Suprapubic skin (tissue), 4 donors: ENCODE data around the gene GFPT2. TPM values are rescaled to one million over a fixed set of nuclear protein-coding genes. Genes with fewer than 3 reads are reported as not detected.

Experiments
- DNase-seq, 2 donors: peaks; one replicate each; pipeline ENCODE4 v3.0.0-alpha.2; 2019; ENCODE audit warnings: low spot score in 2 of 2
- H3K27ac ChIP-seq: fragments of 200-600 bp; sonication (generic); one replicate; pipeline ENCODE4 v1.5.1; 2019
- H3K27me3 ChIP-seq: fragments of 200-600 bp; sonication (generic); one replicate; pipeline ENCODE4 v1.5.1; 2019
- H3K36me3 ChIP-seq: fragments of 200-600 bp; sonication (generic); one replicate; pipeline ENCODE4 v1.5.1; 2019
- H3K4me1 ChIP-seq: fragments of 200-600 bp; sonication (generic); one replicate; pipeline ENCODE4 v1.5.1; 2019
- H3K4me3 ChIP-seq: fragments of 200-600 bp; sonication (generic); one replicate; pipeline ENCODE4 v1.5.1; 2019; ENCODE audit warnings: mild to moderate bottlenecking
- H3K9me3 ChIP-seq: fragments of 200-600 bp; sonication (generic); one replicate; pipeline ENCODE4 v1.5.1; 2019
- EP300 ChIP-seq: sonication (generic); formaldehyde crosslinking; IDR thresholded peaks from one replicate; pipeline ENCODE4 v1.6.1; 2017; ENCODE audit warnings: antibody characterized with exemption
- POLR2A ChIP-seq, 2 donors: fragments of 450-650 bp; IDR thresholded peaks; one replicate each; pipeline ENCODE4 v1.6.1; 2017; ENCODE audit warnings: antibody characterized with exemption in 2 of 2, mild to moderate bottlenecking in 2 of 2, moderate library complexity in 2 of 2
- POLR2AphosphoS5 ChIP-seq, 3 donors: sonication (generic); formaldehyde crosslinking; IDR thresholded peaks; one replicate each; pipeline ENCODE4 v1.6.1; 2017; ENCODE audit warnings: antibody characterized with exemption in 3 of 3
- WGBS: methylation state at CpG from one replicate; pipeline ENCODE4 v1.1.5; 2018; 5-methylcytosine and 5-hydroxymethylcytosine counted together
- total RNA-seq, 4 donors: library from RNA; depleted of rRNA; stranded (reverse); fragments of >200 nt; gene quantifications; one replicate each; pipeline ENCODE4 v1.1.0, GENCODE V29; 2016
- TF ChIP-seq, protein P1 (sequence below), 2 donors: fragments of 200-600 bp in 1 of 2; fragments of 450-650 bp in 1 of 2; sonication (generic) in 1 of 2; IDR thresholded peaks; one replicate each; pipeline ENCODE4 v1.5.1; 2016 to 2019; ENCODE audit warnings: antibody characterized with exemption in 2 of 2, mild to moderate bottlenecking in 1 of 2, moderate library complexity in 1 of 2

Gene GFPT2
- total RNA-seq, 4 donors from 2014 or later = 2.9 to 6.9 (median 4.3) TPM

DNA sequence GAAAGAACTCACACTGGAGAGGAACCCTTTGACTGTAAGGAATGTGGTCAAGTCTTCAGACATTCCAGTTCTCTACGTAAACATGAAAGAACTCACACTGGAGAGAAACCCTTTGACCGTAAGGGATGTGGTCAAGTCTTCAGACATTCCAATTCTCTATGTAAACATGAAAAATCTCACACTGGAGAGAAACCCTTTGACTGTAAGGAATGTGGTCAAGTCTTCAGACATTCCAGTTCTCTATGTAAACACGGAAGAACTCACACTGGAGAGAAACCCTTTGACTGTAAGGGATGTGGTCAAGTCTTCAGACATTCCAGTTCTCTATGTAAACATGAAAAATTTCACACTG, 93.9 kb downstream of the GFPT2 start:
- peaks cover 98% of the 10 kb centered on the region for H3K36me3 ChIP-seq
- TF ChIP-seq EP300 (no peak), POLR2A (IDR thresholded peaks at IDR 0.05) (no peak), POLR2AphosphoS5 (IDR thresholded peaks at IDR 0.05) (no peak)
- TF ChIP-seq, protein P1, sequence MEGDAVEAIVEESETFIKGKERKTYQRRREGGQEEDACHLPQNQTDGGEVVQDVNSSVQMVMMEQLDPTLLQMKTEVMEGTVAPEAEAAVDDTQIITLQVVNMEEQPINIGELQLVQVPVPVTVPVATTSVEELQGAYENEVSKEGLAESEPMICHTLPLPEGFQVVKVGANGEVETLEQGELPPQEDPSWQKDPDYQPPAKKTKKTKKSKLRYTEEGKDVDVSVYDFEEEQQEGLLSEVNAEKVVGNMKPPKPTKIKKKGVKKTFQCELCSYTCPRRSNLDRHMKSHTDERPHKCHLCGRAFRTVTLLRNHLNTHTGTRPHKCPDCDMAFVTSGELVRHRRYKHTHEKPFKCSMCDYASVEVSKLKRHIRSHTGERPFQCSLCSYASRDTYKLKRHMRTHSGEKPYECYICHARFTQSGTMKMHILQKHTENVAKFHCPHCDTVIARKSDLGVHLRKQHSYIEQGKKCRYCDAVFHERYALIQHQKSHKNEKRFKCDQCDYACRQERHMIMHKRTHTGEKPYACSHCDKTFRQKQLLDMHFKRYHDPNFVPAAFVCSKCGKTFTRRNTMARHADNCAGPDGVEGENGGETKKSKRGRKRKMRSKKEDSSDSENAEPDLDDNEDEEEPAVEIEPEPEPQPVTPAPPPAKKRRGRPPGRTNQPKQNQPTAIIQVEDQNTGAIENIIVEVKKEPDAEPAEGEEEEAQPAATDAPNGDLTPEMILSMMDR (IDR thresholded peaks at IDR 0.05) = no peak
- DNase-seq = no peak
- 75% methylated on average over 3 of the region's 3 CpGs for WGBS
- peaks cover 63% of the 10 kb centered on the region for H3K9me3 ChIP-seq
- no peaks in the 10 kb centered on the region for H3K4me1 ChIP-seq
- no peak overlapping the region for H3K4me3 ChIP-seq
- no peak overlapping the region for H3K27ac ChIP-seq
- no peaks in the 10 kb centered on the region for H3K27me3 ChIP-seq

DNA sequence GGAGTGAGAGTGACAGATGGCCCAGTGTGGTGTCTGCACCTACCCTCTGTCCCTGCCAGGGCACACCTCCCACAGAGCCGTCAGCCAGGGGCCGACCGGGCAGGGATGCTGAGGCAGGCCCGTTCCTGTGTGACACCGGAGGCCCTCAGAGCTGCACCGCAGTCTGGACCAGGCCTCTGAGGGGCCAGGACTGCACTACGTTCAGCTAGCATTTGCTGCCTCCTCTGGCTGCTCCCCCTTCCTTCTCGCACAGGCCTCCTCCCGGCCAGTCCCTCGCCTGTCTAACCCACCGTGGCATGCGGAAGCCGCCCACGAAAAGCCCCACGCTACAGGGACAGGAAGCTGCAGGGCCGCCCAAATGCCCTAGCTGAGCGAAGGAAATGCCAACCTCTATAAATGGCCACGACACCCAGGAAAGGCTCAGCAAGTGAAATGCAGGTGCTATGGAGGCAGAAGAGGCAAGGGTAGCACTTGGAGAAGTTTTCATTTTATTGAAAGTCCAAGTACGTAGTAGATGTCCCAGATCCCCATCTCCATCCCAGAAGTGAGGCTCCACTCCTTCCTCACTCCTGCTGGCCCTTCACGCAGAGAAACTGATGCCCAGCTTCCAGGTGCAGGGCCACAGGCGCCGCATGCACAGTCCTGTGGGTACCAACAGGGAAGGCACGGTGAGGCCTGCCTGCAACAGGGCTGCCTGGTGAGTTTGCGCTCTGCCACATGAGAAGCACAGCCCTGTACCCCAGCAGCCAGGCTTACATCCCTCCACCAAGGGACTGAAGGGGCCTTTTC, 99.9 kb downstream of the GFPT2 start:
- 96% methylated on average over 11 of the region's 24 CpGs for WGBS
- Histone ChIP-seq H3K4me3 (no peak overlapping the region), H3K9me3 (peaks cover 56% of the 10 kb centered on the region), H3K36me3 (peaks cover 98% of the 10 kb centered on the region), H3K4me1 (no peaks in the 10 kb centered on the region), H3K27ac (no peak overlapping the region), H3K27me3 (no peaks in the 10 kb centered on the region)
- TF ChIP-seq, protein P1 (IDR thresholded peaks at IDR 0.05) = no peak
- no peak for TF ChIP-seq POLR2A (IDR thresholded peaks at IDR 0.05)
- no peak for TF ChIP-seq EP300
- TF ChIP-seq POLR2AphosphoS5 (IDR thresholded peaks at IDR 0.05) = no peak
- no peak for DNase-seq

DNA sequence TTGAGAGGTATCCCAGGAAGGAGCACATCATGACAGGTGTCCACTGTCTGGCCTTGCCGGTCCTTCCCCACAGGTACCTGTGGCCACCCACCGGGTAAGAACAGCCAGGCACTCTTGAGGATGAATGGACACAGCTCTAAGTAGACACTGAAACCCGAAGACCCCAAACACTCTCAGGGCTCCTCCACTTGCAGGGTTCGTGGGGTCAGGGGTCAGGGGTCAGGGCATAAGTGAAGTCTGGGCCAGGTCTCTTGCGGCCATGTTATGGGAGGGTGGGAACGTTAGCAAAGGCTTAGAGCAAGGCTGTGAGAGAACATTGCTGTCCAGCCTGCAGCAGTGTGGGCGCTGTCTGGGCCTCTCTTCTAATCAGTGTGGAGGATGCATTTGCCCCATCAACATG, 101.2 kb downstream of the GFPT2 start:
- H3K27ac ChIP-seq = no peak overlapping the region
- H3K9me3 ChIP-seq = peaks cover 54% of the 10 kb centered on the region
- H3K27me3 ChIP-seq = no peaks in the 10 kb centered on the region
- 100% methylated on average over 4 of the region's 7 CpGs for WGBS
- TF ChIP-seq EP300 (no peak), POLR2A (IDR thresholded peaks at IDR 0.05) (no peak), POLR2AphosphoS5 (IDR thresholded peaks at IDR 0.05) (no peak)
- TF ChIP-seq, protein P1 (IDR thresholded peaks at IDR 0.05) = no peak
- H3K36me3 ChIP-seq = peaks cover 97% of the 10 kb centered on the region
- no peak overlapping the region for H3K4me3 ChIP-seq
- no peak for DNase-seq
- no peaks in the 10 kb centered on the region for H3K4me1 ChIP-seq

DNA sequence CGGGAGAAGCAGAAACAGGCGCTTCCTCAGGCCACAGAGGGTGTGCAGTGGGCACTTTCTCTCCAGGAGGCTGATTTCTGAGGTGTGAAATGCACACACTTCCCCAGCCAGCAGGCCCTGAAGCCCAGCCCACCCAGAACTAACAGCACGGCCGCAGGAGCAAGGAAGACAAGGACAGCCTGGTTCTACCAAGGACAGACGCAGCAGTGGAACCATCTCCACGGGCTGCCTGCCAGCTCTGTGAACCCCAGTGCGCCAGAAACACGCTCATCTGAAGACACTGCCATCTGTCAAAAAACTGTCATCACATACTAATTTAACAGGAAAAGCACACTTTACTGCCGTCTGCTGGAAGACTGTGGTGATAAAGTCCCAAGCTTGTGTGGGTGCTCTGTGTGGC, 102.0 kb downstream of the GFPT2 start:
- Histone ChIP-seq H3K9me3 (peaks cover 54% of the 10 kb centered on the region), H3K4me1 (no peaks in the 10 kb centered on the region), H3K27ac (no peak overlapping the region), H3K36me3 (peaks cover 96% of the 10 kb centered on the region), H3K4me3 (no peak overlapping the region), H3K27me3 (no peaks in the 10 kb centered on the region)
- 100% methylated on average over 2 of the region's 9 CpGs for WGBS
- DNase-seq = no peak
- TF ChIP-seq, protein P1 (IDR thresholded peaks at IDR 0.05) = no peak
- TF ChIP-seq EP300 (no peak), POLR2A (IDR thresholded peaks at IDR 0.05) (no peak)

Other genes starting within 250 kb of the GFPT2 start
- under 1 TPM; 0.64 to 0.89 (median 0.81) TPM for gene RASGEF1C, start 144.1 kb downstream of the GFPT2 start, total RNA-seq
- 10 to 100 TPM; 17.6 to 21.8 (median 19.5) TPM for gene MAPK9, start 61.3 kb downstream of the GFPT2 start, total RNA-seq
- gene CNOT6, start 141.0 kb upstream of the GFPT2 start, total RNA-seq = 10 to 100 TPM; 11.0 to 17.8 (median 15.0) TPM
- gene SCGB3A1, start 238.2 kb upstream of the GFPT2 start, total RNA-seq = 1 to 10 TPM in 3 of 4 donors, not detected in 1; 2.2 to 7.8 (median 4.1) TPM